ENCODE measurements around the gene TRABD2A.

DNA sequence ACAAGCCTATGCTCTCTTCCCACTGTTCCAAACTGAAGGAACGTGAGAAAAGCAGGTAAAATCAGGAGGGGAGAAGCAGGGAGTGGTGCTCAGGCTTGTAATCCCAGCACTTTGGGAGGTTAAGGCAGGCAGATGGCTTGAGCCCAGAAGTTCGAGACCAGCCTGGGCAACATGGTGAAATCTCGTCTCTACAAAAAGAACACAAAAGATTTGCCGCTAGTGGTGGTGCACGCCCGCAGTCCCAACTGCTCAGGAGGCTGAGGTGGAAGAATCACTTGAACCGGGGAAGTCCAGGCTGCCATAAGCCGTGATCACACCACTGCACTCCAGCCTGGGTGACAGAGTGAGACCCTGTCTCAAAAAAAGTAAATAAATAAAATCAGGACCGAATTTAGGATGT is 23.3 kb upstream of the TRABD2A start:
- TF ChIP-seq, protein P1, sequence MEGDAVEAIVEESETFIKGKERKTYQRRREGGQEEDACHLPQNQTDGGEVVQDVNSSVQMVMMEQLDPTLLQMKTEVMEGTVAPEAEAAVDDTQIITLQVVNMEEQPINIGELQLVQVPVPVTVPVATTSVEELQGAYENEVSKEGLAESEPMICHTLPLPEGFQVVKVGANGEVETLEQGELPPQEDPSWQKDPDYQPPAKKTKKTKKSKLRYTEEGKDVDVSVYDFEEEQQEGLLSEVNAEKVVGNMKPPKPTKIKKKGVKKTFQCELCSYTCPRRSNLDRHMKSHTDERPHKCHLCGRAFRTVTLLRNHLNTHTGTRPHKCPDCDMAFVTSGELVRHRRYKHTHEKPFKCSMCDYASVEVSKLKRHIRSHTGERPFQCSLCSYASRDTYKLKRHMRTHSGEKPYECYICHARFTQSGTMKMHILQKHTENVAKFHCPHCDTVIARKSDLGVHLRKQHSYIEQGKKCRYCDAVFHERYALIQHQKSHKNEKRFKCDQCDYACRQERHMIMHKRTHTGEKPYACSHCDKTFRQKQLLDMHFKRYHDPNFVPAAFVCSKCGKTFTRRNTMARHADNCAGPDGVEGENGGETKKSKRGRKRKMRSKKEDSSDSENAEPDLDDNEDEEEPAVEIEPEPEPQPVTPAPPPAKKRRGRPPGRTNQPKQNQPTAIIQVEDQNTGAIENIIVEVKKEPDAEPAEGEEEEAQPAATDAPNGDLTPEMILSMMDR (conservative IDR thresholded peaks at IDR 0.05; ENCODE audit: low read length): no peak
- TF ChIP-seq EZH2phosphoT487 (IDR thresholded peaks at IDR 0.05; ENCODE audit: borderline replicate concordance): no peak

Measured in Loucy (cell line).